Breast epithelium (tissue), 3 donors: ENCODE results near the gene ARHGAP26.

Experiments
- CTCF ChIP-seq, 3 donors: fragments of 450-650 bp; IDR thresholded peaks; one replicate each; pipeline ENCODE4 v1.5.1; 2016 to 2017; ENCODE audit warnings: antibody characterized with exemption in 3 of 3, mild to moderate bottlenecking in 3 of 3, moderate library complexity in 3 of 3
- POLR2A ChIP-seq: fragments of 450-650 bp; IDR thresholded peaks from one replicate; pipeline ENCODE4 v1.6.1; 2016; ENCODE audit warnings: antibody characterized with exemption, mild to moderate bottlenecking, moderate library complexity

- TF ChIP-seq CTCF (IDR thresholded peaks at IDR 0.05) (no peak), POLR2A (no peak)
These were observed 6.9 kb downstream of the ARHGAP26 start for GRCh38 chr5:142777099-142777498.
